Right lobe of liver (tissue), 6 donors: ENCODE data around the gene SH2B3. TPM values are rescaled to one million over a fixed set of nuclear protein-coding genes. Genes with fewer than 3 reads are reported as not detected.

Experiments used
- ATAC-seq, 4 donors: fragments of 200-7000 bp; cut with Tn5 transposase; one replicate each; pipeline ENCODE4 v1.9.1; 2020; ENCODE audit warnings: mild to moderate bottlenecking in 4 of 4, moderate library complexity in 4 of 4
- DNase-seq, 3 donors: peaks; one replicate each; pipeline ENCODE4 v3.0.0-alpha.2; 2020
- H3K27ac ChIP-seq, 3 donors: fragments of 200-600 bp; one replicate each; pipeline ENCODE4 v1.8.0; 2022
- H3K27me3 ChIP-seq, 2 donors: fragments of 200-600 bp; one replicate each; pipeline ENCODE4 v1.8.0; 2022
- H3K36me3 ChIP-seq, 4 donors: fragments of 200-600 bp; sonication (generic) in 1 of 4; one replicate each; pipeline versions ENCODE4 v1.5.1 to v1.8.0; 2017 to 2022; ENCODE audit warnings: control low read depth in 1 of 4
- H3K4me1 ChIP-seq, 4 donors: fragments of 200-600 bp; sonication (generic) in 1 of 4; one replicate each; pipeline versions ENCODE4 v1.5.1 to v1.8.0; 2017 to 2022; ENCODE audit warnings: control low read depth in 1 of 4
- H3K4me3 ChIP-seq, 3 donors: fragments of 200-600 bp; one replicate each; pipeline ENCODE4 v1.8.0; 2022
- H3K9me3 ChIP-seq, 4 donors: fragments of 200-600 bp; sonication (generic) in 1 of 4; one replicate each; pipeline versions ENCODE4 v1.5.1 to v1.8.0; 2017 to 2022; ENCODE audit warnings: control low read depth in 1 of 4
- CTCF ChIP-seq, 4 donors: fragments of 200-600 bp in 3 of 4; fragments of 450-650 bp in 1 of 4; IDR thresholded peaks; one replicate each; pipeline versions ENCODE4 v1.5.1 to v1.8.0; 2016 to 2022; ENCODE audit warnings: antibody characterized with exemption in 4 of 4, mild to moderate bottlenecking in 2 of 4
- POLR2A ChIP-seq: fragments of 450-650 bp; IDR thresholded peaks from one replicate; pipeline ENCODE4 v1.6.1; 2017; ENCODE audit warnings: antibody characterized with exemption, mild to moderate bottlenecking
- WGBS: methylation state at CpG from one replicate; pipeline ENCODE4 v1.1.6; 2018; ENCODE audit warnings: low coverage, low lambda C conversion rate; ENCODE audit not compliant: insufficient coverage; ENCODE audit errors: missing lambda C conversion rate; 5-methylcytosine and 5-hydroxymethylcytosine counted together
- intact Hi-C, 2 donors: fragments of 100-400 bp; cut with DNase I; formaldehyde crosslinking; loops; one replicate each; pipeline versions ENCODE4 v1.11.2 to v1.14.1; 2022
- total RNA-seq, 6 experiments: library from RNA; depleted of rRNA in 2 of 6; stranded (reverse); fragments of >200 nt in 2 of 6; fragmentation: NEBNext Ultra II Directional in 3 of 6; extraction: Animal tissue kit (Norgen Biotek cat#: 25700) in 3 of 6; gene quantifications; one replicate each; pipeline versions ENCODE4 v1.1.0 to v1.2.4, GENCODE V29; 2016 to 2023
- donor health status: DM: no; HTN: yes; CAD: no.
- donor health status: DM: no; HTN: no; CAD: no.
- donor health status: DM: no; HTN: no; CAD: no.
- donor health status: DM: no; HTN: yes; CAD: no.
- donor health status: DM: no; HTN: yes; CAD: no.

Gene SH2B3
- total RNA-seq, 6 experiments from 2014 or later: 6.7 to 43.5 (median 17.0) TPM

DNA sequence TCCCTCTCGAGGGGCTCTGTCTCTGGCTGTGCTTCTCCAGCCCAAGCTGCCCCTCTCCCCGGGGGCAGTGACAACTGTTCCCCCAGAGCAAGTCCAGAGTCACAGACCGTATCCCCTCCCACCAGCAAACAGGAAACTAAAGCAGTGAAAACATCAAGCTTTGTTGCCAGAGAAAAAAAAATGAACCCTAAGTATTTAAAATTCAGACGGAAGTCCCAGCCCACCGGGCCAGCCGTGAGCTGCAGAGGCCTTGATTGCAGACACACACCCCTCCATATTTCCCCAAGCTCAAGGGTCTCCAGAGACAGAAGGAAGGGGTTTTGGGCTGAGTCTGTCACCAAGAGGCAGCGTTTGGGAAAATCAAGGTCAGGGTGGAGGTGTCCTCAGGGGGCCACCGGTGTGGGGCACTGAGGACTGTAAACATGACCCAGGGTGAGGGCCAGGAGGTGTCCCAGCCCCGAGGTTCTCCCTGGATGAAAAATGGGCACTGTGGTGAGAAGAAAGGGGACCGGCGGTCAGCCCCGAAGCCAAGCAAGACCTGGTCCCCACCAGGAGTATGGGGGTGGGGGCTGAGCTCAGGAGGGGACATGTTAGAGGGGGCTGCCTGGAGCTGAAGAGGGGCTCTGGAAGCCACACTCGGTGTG is 44.5 kb upstream of the SH2B3 start:
- Histone ChIP-seq H3K36me3 (no peaks in the 10 kb centered on the region), H3K9me3 (no peaks in the 10 kb centered on the region), H3K27me3 (no peaks in the 10 kb centered on the region), H3K4me3 (no peak overlapping the region), H3K27ac (no peak overlapping the region), H3K4me1 (peaks cover 0 to 35% (median 2%) of the 10 kb centered on the region in 4 donors)
- no peak for DNase-seq
- TF ChIP-seq CTCF (IDR thresholded peaks at IDR 0.05) (no peak), POLR2A (no peak)
- 38% methylated on average over 8 of the region's 13 CpGs for WGBS
- ATAC-seq: peak in 1 of 4 donors; percentile 1
- intact Hi-C loops: no loop called here

- H3K27me3 ChIP-seq: no peaks in the 10 kb centered on the region
- peaks cover 0 to 35% (median 2%) of the 10 kb centered on the region in 4 donors for H3K4me1 ChIP-seq
- no peak for TF ChIP-seq POLR2A
- no peak for TF ChIP-seq CTCF (IDR thresholded peaks at IDR 0.05)
- intact Hi-C loops: no loop called here
- DNase-seq (peak; percentile 63 to 82 (median 74)), ATAC-seq (peak; percentile 37 to 62 (median 58))
- no CpG with 5 or more reads among the region's 18 CpGs for WGBS
- peak overlapping the region in 1 of 3 donors; percentile 42 for H3K27ac ChIP-seq
- no peaks in the 10 kb centered on the region for H3K36me3 ChIP-seq
- no peak overlapping the region for H3K4me3 ChIP-seq
- H3K9me3 ChIP-seq: no peaks in the 10 kb centered on the region
Observed at GRCh38 chr12:111361717-111362576, 43.8 kb upstream of the SH2B3 start.

DNA sequence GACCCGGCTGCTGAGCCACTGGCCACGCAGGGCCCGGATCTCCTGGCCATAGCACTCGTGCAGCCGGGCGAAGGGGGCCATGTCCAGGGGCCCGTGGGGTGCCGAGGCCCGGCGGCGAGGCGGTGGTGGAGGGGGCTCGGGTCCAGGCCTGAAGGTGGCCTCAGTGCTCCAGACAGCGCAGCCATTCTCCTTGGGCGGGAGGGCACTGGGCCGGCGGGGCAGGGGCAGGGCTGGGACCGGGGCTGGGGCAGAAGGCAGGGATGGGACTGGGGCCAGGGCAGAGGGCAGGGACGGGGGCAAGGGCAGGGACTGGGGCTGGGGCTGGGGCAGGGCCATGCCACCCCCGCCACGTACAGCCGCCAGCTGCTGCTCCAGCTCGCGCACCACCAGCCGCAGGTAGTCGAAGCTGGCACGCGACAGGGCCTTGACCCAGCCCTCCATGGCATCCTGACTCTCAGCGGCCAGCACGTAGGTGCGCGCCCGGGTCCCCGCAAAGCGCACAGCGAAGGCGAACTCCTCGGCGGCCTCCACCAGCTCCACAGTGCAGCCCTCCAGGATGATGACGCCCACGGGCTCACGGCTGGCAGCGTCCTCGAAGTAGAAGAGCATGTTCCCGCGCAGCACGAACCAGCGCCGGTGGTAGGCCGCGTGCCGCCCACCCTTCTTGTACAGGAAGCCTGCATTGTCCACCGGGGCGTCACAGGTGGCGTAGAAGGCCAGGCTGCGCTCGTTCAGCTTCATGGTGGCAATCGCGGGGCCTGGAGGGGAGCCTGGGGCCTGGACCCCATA is 42.8 kb upstream of the SH2B3 start:
- H3K4me3 ChIP-seq: no peak overlapping the region
- peak overlapping the region in 1 of 3 donors; percentile 42 for H3K27ac ChIP-seq
- peak in 1 of 3 donors; percentile 56 for DNase-seq
- peak in 3 of 4 donors; percentile 1 to 2 (median 1) for ATAC-seq
- intact Hi-C loops: no loop called here
- TF ChIP-seq POLR2A: no peak
- no peak for TF ChIP-seq CTCF (IDR thresholded peaks at IDR 0.05)
- H3K4me1 ChIP-seq: peaks cover 0 to 44% (median 10%) of the 10 kb centered on the region in 4 donors
- H3K36me3 ChIP-seq: no peaks in the 10 kb centered on the region
- H3K9me3 ChIP-seq: no peaks in the 10 kb centered on the region
- H3K27me3 ChIP-seq: no peaks in the 10 kb centered on the region
- WGBS: 50% methylated on average over 2 of the region's 59 CpGs

- WGBS: 50% methylated on average over 1 of the region's 3 CpGs
- Histone ChIP-seq H3K27me3 (no peaks in the 10 kb centered on the region), H3K4me1 (peaks cover 0 to 48% (median 11%) of the 10 kb centered on the region in 4 donors), H3K27ac (no peak overlapping the region), H3K9me3 (no peaks in the 10 kb centered on the region), H3K36me3 (no peaks in the 10 kb centered on the region), H3K4me3 (no peak overlapping the region)
- DNase-seq (no peak), ATAC-seq (no peak)
- intact Hi-C loops: no loop called here
- no peak for TF ChIP-seq POLR2A
- TF ChIP-seq CTCF (IDR thresholded peaks at IDR 0.05): no peak
Observed at GRCh38 chr12:111363578-111363977, 42.1 kb upstream of the SH2B3 start.
